Caco-2 (cell line): ENCODE measurements around the gene LYPD1. TPM values are rescaled to one million over a fixed set of nuclear protein-coding genes. Genes with fewer than 3 reads are reported as not detected.

ENCODE experiments used
- BruUV-seq: library from RNA; stranded (reverse); fragments of 400-500 nt; replicated peaks from 2 replicates; lab custom pipeline; 2021; lab: Mats Ljungman, UMichigan
- CTCF ChIA-PET: fragments of 300-600 bp; sonication (Branson Sonifier 250); formaldehyde crosslinking; loops from one replicate; lab custom pipeline; 2022; ENCODE audit warnings: antibody characterized with exemption; lab: Charles Lee
- POLR2A ChIA-PET: fragments of 300-600 bp; sonication (Branson Sonifier 250); formaldehyde crosslinking; loops from one replicate; lab custom pipeline; 2022; ENCODE audit warnings: antibody characterized with exemption; lab: Charles Lee
- DNase-seq, 2 experiments: peaks; one replicate each; pipeline versions ENCODE4 v3.0.0 to v3.0.0-alpha.2; 2020 to 2022
- H3K27me3 ChIP-seq: replicated peaks from 2 replicates; pipeline ENCODE4 v1.6.0; 2011; ENCODE audit warnings: low read length; ENCODE audit not compliant: control insufficient read depth, insufficient read depth
- H3K36me3 ChIP-seq: 2 replicates; pipeline ENCODE4 v1.5.1; 2011; ENCODE audit warnings: low read length; ENCODE audit not compliant: control insufficient read depth, insufficient read depth
- H3K4me1 ChIP-seq: fragments of 250-450 bp; sonication (Bioruptor Pico); 2 replicates; pipeline ENCODE4 v1.5.1; 2020; ENCODE audit warnings: mild to moderate bottlenecking
- H3K4me3 ChIP-seq: 2 replicates; pipeline ENCODE4 v1.5.1; 2011; ENCODE audit warnings: low read depth, mild to moderate bottlenecking, control low read depth, low read length
- H3K9me3 ChIP-seq: fragments of 250-450 bp; sonication (Bioruptor Pico); 2 replicates; pipeline ENCODE4 v1.5.1; 2020; ENCODE audit warnings: mild to moderate bottlenecking, moderate library complexity
- H3K27ac Mint-ChIP-seq: one replicate; pipeline ENCODE4 v1.8.0; 2022; ENCODE audit warnings: mixed read lengths; ENCODE audit not compliant: unreplicated experiment
- H3K27me3 Mint-ChIP-seq: one replicate; pipeline ENCODE4 v1.8.0; 2022; ENCODE audit warnings: mixed read lengths; ENCODE audit not compliant: insufficient read depth, unreplicated experiment
- H3K36me3 Mint-ChIP-seq: one replicate; pipeline ENCODE4 v1.8.0; 2022; ENCODE audit warnings: mild to moderate bottlenecking, mixed read lengths; ENCODE audit not compliant: insufficient read depth, unreplicated experiment
- H3K4me1 Mint-ChIP-seq: one replicate; pipeline ENCODE4 v1.8.0; 2022; ENCODE audit warnings: low read depth, mixed read lengths; ENCODE audit not compliant: unreplicated experiment
- H3K4me3 Mint-ChIP-seq: one replicate; pipeline ENCODE4 v1.8.0; 2022; ENCODE audit warnings: mild to moderate bottlenecking, moderate library complexity, mixed read lengths; ENCODE audit not compliant: unreplicated experiment
- H3K9me3 Mint-ChIP-seq: one replicate; pipeline ENCODE4 v1.8.0; 2022; ENCODE audit warnings: mixed read lengths; ENCODE audit not compliant: unreplicated experiment
- CTCF ChIP-seq, 2 experiments: fragments of 200-600 bp in 1 of 2; IDR thresholded peaks; 1 replicate in 1 of 2; 2 replicates in 1 of 2; pipeline versions ENCODE4 v1.5.1 to v1.8.0; 2011 to 2022; ENCODE audit warnings: antibody characterized with exemption in 1 of 2, control low read depth in 1 of 2, inconsistent platforms in 1 of 2, low read depth in 1 of 2, low read length in 1 of 2, mild to moderate bottlenecking in 1 of 2, moderate library complexity in 1 of 2; ENCODE audit not compliant: insufficient read depth in 1 of 2, severe bottlenecking in 1 of 2, unreplicated experiment in 1 of 2
- intact Hi-C: fragments of 100-400 bp; cut with micrococcal nuclease; formaldehyde crosslinking; loops from one replicate; pipeline ENCODE4 v1.10.0; 2022; ENCODE audit not compliant: unreplicated experiment
- total RNA-seq: library from RNA; stranded (reverse); gene quantifications from 2 replicates; pipeline ENCODE4 v1.2.3, GENCODE V29; 2022

The LYPD1 gene
- total RNA-seq, 1 experiment from 2014 or later, result 15.8 TPM

- Mint-ChIP-seq H3K4me1 (peaks cover 9% of the 10 kb centered on the region), H3K27me3 (no peaks in the 10 kb centered on the region), H3K36me3 (peaks cover 11% of the 10 kb centered on the region), H3K27ac (no peak overlapping the region), H3K4me3 (peak overlapping the region; percentile 74), H3K9me3 (no peaks in the 10 kb centered on the region)
- ChIA-PET POLR2A (no interaction called here), CTCF (interaction anchor here (0.6 to 1.3 kb wide), 3 partner anchors 28 to 123 kb away, joined by 3 to 5 read pairs (median 4); no protein-coding TSS in a partner anchor)
- Histone ChIP-seq H3K36me3 (no peaks in the 10 kb centered on the region), H3K4me1 (peaks cover 11% of the 10 kb centered on the region), H3K4me3 (peak overlapping the region; percentile 53), H3K9me3 (no peaks in the 10 kb centered on the region), H3K27me3 (no peaks in the 10 kb centered on the region; the same call in 1 of the 2 replicates)
- DNase-seq, result peak; percentile 55 to 70
- intact Hi-C loops, result loop anchor here (1.0 to 10.0 kb wide), 8 partner anchors 123 to 500 kb away; partner anchors contain the start of gene GPR39
- TF ChIP-seq CTCF (IDR thresholded peaks at IDR 0.05; ENCODE audit: insufficient read depth in 1 of 2, low read depth in 1 of 2, low read length in 1 of 2, severe bottlenecking in 1 of 2, unreplicated experiment in 1 of 2), result peak in 1 of 2 experiments; percentile 25
- no TSS peak for BruUV-seq
These were observed 618 bp upstream of the LYPD1 start for GRCh38 chr2:132670496-132671150.

GRCh38 chr2:132668987-132669907 lies 758 bp downstream of the LYPD1 start:
- no peaks in the 10 kb centered on the region for H3K36me3 ChIP-seq
- H3K4me3 ChIP-seq, result peak overlapping the region; percentile 53
- intact Hi-C loops, result no loop called here
- H3K27me3 Mint-ChIP-seq, result no peaks in the 10 kb centered on the region
- ChIA-PET CTCF (interaction anchor here (0.5 to 1.3 kb wide), 4 partner anchors 26 to 401 kb away, joined by 3 to 5 read pairs (median 4); no protein-coding TSS in a partner anchor), POLR2A (no interaction called here)
- peak overlapping the region; percentile 74 for H3K4me3 Mint-ChIP-seq
- TF ChIP-seq CTCF (IDR thresholded peaks at IDR 0.05; ENCODE audit: insufficient read depth in 1 of 2, low read depth in 1 of 2, low read length in 1 of 2, severe bottlenecking in 1 of 2, unreplicated experiment in 1 of 2), result peak in 1 of 2 experiments; percentile 40
- no TSS peak for BruUV-seq
- peaks cover 9% of the 10 kb centered on the region for H3K4me1 Mint-ChIP-seq
- H3K27me3 ChIP-seq, result no peaks in the 10 kb centered on the region; the same call in 1 of the 2 replicates
- no peaks in the 10 kb centered on the region for H3K9me3 Mint-ChIP-seq
- no peak overlapping the region for H3K27ac Mint-ChIP-seq
- H3K4me1 ChIP-seq, result peaks cover 11% of the 10 kb centered on the region
- H3K9me3 ChIP-seq, result no peaks in the 10 kb centered on the region
- DNase-seq, result peak; percentile 37 to 46
- H3K36me3 Mint-ChIP-seq, result peaks cover 11% of the 10 kb centered on the region
